HG02981 (cell line): ENCODE data around the gene RREB1.
"Not testable (repeated sequence)": the region's sequence is repeated elsewhere in the genome, so short reads cannot be mapped to it uniquely, and the experiment has no call there.

Experiments
- ATAC-seq: cut with Tn5 transposase; IDR thresholded peaks from one replicate; pipeline ENCODE4 v1.9.1; 2021; ENCODE audit warnings: mild to moderate bottlenecking, moderate library complexity; ENCODE audit not compliant: unreplicated experiment

RREB1 gene

DNA sequence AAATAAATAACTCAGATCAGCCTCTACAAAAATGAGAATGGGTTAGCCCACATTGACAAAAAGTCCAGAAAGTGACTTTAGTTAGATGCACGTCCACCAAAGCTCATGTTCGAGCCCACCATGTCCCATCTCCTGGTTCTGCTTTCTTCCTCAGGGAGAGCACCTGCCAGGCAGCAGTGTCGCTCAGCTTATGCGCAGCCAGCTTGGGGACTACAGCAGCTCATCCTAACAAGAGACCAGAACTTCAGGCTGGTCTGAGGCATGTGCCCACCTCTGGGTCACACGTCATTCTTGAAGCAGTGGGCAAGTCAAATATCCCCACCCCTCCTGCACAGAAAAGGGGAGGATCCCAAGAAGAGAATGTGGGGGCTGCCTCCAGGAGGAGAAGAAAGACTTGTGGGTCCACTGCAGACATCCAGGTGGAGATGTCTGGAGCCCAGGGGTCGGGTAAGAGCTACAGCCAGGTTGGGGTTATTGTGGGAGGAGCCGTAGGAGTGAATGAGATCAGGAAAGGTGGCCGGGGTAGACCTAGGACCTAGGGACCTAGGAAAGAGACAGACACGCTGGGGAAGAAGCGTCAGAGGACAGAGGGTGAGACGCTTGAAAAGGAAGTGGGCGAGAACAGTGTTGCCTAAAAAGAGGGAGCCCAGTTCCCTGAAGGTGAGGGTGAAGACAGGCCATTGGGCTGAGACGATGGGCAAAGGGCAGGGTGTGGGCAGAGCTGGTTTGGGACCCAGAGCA, 152.7 kb downstream of the RREB1 start:
- no peak for ATAC-seq

DNA sequence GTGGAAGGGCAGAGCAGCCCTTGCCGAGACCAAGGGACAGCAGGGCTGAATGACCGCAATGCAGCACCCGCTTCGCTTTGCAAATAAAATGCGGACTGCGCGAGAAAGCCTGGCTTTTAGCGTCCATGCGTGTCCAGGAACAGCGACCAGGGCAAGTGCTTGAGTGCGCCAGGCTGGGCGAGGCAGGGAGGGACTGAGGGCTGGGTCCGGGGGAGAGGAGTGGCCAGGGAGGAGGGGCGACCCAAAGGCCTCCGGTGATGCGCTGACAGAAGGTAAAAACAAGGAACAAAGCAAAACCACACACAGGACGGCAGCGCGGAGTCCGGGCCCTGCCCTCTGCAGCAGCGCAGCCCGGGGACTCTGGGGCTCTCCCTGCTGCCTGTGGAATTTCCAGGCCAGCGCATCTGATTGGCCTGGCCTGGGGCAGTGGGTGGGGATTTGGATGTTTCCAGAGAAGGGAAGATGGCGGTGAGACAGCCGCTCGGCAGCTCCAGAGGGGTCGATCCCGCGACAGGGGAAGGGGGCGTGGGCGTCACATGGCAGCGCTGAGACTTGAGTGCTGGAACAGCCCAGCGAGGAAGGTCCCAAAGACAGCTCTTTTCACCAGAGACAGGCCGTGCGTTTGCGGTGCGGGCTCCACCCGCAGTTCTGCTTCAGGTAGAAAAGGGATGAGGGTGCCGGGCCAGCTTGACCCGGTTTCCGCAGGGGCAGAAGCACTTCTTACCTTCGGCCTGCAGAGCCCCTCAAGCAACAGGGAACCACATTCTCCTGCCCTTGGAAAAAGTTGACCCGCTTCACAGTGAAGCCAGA, 153.5 kb downstream of the RREB1 start:
- peak; percentile 73 for ATAC-seq

DNA sequence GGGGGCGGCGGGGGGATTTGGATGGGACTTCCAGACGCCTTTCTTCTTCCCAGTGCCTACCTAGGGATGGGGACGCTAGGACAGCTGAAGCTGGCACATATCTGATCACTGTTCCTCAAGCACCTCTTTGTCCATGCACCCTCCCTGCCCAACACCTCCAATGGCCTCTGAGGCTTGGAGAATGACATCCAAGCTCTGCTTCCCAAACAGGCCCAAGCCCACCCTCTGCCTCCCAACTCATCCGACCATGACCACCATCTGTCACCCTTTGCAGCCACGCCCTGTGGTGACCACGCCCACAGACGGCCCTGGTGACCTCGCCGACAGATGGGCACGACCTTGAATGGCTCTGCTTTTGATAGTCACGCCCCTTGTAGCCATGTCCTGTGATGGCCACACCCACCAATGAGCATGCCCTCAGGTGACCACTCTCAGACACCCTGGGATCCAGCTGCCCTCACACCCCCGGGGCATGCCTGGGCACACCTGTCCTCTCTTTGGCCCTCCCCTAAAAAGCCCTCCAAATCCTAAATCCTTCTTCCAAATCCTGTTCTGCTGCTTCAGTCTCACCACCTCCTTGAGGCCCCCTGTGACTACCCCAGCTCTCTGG, 154.2 kb downstream of the RREB1 start:
- no peak for ATAC-seq

DNA sequence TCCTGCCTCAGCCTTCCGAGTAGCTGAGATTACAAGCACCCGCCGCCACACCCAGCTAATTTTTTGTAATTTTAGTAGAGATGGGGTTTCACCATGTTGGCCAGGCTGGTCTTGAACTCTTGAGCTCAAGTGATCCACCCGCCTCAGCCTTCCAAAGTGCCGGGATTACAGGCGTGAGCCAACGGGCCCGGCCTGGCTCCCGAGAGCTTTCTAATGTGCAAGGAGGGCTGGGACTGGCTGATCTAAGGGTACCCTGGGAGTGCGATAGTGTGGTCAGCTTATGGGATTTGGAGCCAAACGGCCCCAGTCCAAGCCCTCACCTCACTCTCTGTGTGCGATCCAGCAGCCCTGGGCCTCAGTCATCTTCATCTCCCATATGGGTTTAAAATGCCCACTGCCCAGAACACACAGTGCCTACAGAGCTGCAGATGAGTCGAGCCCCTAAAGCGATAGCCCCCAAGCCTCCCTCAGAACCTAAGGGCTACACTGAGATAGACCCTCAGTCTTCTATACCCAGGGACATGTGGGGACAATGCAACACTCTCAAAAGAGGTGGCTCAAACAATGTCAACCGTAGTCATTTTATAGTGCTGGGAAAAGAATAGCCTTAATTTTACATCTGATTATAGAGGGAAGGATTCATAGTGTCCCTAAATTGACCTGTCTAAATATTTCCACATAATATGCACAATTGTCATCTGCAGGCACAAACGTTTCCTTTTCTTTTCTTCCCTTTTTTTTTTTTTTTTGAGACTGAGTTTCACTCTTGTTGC, 155.2 kb downstream of the RREB1 start:
- no peak for ATAC-seq

DNA sequence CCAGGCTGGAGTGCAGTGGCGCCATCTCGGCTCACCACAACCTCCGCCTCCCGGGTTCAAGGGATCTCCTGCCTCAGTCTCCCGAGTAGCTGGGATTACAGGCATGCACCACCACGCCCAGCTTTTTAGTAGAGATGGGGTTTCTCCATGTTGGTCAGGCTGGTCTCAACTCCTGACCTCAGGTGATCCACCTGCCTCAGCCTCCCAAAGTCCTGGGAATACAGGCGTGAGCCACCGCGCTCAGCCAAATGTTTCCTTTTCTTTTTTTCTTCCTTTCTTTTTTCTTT, 155.7 kb downstream of the RREB1 start:
- not testable (repeated sequence) for ATAC-seq

DNA sequence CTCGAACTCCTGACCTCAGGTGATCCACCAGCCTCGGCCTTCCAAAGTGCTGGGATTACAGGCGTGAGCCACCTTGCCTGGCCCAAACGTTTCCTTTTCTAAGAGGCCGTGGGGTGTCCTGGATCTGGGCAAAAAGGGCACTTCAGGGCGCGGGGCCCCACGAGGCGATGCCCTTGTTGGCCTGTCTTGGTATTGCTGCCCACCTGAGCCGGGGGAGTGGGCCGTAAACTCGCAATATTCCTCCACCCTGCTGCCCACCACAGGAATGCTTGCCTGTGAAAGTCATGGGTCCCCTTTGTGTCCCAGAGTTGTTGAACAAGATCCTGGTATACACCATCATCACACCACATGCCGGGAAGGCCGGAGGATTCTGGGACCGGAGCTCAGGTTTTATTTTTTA, 156.3 kb downstream of the RREB1 start:
- ATAC-seq: no peak

DNA sequence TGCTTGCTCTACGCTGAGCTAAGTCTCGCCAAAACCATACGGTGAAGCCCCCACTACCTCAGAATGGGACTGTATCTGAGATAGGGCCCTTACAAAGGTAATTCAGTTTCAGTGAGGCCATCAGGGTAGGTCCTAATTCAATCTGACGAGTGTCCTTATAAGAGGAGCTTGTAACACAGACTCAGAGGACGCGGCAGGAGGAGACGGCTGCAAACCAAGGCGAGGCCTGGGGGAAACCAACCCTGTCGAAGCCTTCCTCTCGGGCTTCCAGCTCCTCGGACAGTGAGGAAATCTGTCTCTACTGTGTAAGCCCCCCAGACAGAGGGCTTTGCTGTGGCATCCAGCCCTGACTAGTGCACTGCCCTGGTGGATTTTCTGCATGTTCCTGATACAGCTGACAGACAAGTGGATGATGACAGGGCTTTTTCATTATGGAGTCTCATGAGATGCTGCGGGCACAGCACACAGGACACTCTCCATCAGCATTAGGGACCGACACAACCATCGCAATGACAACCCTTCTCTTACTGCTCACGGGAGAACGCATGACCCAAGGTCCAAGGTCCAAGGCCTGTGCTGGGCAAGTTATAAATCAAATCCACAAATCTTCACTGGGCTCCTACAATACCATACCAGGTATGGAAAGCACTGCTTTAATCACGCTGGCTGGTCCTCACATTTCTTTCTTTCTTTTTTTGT, 157.1 kb downstream of the RREB1 start:
- ATAC-seq: no peak

DNA sequence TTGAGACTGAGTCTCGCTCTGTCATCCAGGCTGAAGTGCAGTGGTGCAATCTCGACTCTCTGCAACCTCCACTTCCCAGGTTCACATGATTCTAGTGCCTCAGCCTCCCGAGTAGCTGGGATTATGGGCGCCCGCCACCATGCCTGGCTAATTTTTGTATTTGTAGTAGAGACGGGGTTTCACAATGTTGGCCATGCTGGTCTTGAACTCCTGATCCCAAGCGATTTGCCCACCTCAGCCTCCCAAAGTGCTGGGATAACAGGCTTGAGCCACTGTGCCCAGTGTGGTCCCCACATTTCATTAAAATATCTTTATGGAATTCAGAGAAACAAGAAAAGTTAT, 157.6 kb downstream of the RREB1 start:
- not testable (repeated sequence) for ATAC-seq

DNA sequence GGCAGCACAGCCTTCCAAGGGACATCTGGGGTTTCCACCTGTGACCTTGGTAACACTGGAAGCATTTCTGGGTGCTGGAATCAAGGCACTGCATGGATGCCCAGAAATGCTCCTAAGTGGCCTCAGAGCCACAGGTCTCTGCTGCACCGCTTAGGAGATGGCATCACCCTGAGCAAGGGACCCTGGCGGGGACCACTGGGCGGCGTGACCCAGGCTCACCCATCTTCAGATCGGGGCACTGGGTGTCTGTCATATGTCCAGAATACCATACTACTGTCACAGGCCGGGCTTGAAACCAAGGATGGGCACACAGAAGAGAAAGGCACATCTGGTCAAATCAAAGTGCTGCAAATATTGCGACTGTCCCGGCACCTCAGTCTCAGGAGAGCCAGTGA, 159.3 kb downstream of the RREB1 start:
- ATAC-seq: no peak

DNA sequence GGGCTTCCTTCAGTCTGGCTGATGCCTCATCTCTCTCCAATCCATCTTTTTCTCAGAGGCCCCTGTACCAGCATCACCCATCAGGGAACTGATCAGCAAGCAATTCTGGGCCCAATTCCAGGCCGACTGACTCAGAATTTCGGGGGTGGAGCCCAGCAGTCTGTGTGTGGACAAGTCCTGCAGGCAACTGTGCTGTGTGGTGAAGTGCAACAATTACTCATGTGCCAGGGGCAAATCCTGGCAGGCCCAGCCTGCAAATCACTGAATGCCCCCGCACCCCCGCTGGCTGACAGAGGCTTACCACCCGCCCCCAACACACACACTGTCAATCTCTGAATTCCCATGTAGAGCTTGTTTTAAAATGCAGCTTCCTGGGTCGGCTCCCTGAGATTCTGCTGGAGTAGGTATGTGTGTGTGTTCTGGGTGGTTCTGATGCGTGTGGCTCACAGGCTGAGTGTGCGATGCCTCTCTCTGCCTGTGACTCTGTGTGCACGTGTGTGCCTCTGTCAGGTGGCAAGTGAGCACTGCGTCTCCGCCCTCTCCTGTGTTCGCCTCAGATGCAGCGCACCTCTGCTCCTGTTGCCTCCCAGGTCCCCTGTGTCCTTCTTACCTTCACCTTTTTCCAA, 159.8 kb downstream of the RREB1 start:
- no peak for ATAC-seq

DNA sequence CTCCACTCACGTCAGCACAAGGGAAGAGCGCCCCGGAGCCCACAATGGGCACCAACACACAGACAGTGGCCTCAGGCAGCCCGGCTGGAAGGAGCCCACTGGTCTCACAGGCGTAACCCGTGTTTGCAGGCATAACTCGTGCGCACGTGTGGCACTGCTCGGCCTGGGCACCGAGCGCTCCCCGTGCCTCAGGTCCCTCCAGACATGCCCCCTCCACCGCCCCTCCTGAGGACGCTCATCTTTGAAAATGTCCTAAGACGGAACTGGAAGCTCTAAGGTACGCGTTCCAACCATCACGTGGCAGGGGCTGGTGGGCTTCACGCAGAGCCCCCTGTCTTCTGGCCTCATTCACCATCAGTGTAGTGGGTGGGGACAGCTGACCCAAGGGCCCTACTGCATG, 160.6 kb downstream of the RREB1 start:
- ATAC-seq: no peak

DNA sequence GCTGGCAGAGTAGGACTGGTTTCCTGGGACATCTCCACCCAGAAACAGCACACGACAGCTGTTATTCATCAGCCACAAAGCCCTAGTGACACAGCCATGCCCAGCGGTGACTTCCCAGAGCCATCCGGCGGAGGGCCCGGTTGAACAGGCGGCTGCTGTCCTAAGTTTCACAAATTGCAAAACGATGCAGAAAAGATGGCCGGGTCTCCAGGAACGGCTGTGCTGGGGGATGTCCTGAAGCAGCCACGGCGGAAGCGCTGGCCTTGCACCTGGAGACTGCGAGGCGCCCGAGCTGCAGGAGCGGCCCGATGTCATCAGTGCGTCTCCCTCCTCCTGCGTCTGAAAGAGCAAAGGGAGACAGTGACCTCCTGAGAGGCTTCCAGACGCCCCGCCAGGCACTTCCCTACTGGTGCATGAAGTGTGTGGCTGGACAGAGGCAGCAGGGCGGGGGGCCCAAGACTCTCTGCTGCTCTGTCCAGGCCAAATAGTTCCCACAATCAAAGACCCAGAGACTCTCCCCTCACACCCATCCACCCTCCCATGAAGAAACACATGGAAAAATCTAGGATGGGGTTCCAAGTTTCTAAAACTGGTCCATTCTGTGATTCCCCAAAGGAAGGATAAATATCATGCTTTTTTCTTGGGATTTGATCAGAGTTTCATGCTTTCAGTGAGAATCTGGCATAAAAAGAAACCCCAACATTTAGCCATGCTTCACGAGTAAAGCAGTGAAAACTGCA, 161.2 kb downstream of the RREB1 start:
- ATAC-seq: no peak

DNA sequence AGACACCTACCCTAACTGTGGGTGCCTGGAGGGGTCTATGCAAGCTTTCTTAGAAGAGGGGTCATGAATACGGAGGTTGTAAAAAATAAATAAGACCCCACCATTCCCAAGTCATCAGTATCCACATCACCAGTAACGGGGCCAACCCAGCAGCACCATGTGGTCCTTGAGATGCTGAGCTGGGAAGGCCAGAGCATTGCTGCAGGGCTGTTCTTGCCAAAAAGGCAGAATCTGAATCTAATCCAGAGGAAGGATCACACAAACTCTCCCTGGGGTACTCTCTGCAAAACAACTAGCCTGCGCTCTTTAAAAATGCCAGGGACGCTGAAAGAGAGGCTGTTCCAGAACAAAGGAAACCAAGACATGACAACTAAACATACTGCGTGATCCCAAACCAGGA, 162.1 kb downstream of the RREB1 start:
- ATAC-seq: no peak

DNA sequence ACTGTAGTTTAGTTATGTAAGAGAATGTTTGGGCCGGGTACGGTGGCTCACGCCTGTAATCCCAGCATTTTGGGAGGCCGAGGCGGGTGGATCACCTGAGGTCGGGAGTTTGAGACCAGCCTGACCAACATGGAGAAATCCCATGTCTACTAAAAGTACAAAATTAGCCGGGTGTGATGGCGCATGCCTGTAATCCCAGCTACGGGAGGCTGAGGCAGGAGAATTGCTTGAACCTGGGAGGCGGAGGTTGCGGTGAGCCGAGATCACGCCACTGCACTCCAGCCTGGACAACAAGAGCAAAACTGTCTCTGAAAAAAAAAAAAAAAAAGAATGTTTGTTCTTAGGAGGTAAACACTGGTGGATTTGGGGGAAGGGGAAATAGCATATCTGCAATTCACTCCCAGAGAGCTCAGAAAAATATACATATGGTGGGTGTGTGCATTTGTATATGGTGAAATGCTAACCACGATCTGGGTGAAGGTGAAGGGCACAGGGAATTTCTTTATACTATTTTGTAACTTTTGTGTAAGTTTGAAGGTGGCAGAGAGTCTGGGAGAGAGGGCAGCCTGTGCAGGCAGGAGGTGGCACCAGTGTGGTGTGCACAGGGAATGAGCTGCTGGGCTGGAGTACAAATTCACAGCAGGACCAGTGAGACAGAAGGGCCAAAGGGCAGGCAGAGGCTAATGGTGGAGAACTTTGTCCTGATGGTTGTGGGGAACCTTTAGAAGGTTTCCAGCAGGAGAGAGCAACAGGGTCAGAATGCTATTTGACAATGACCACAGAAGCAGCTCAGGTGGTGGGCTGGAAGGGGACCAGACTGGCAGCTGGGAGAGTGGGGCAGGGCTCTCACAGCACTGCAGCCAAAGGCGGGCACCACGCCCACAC, 162.8 kb downstream of the RREB1 start:
- no peak for ATAC-seq

DNA sequence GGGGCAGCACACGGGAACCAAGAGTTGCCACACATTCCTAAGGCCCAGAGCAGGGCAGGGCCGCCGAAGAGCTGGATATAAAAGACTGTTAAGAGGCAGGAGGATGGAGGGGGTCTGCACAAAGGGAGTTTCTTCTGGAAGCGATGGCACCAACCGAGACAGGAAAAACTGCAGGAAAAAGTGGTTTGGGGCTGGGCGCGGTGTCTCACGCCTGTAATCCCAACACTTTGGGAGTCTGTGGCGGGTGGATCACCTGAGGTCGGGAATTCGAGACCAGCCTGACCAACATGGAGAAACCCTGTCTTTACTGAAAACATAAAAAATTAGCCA, 163.4 kb downstream of the RREB1 start:
- ATAC-seq: no peak

DNA sequence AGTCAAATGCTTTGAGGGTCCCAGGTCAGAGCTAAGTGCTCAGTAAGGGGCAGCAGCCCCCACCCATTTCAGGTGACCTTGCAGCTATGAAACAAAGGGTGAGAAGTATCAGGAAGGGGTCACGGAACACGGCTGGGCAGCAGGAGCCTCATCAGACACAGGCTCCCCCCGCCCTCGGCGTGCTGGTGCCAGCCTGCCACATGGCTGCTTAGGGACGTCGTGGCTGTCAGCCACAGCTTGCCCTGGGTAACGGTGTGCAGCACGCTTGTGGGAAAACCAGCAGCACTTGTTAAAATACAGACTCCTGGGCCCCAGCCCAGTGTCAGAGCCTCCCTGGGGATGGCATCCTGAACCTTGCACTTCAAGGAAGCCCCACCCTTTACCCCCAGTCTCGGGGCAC, 165.9 kb downstream of the RREB1 start:
- no peak for ATAC-seq

DNA sequence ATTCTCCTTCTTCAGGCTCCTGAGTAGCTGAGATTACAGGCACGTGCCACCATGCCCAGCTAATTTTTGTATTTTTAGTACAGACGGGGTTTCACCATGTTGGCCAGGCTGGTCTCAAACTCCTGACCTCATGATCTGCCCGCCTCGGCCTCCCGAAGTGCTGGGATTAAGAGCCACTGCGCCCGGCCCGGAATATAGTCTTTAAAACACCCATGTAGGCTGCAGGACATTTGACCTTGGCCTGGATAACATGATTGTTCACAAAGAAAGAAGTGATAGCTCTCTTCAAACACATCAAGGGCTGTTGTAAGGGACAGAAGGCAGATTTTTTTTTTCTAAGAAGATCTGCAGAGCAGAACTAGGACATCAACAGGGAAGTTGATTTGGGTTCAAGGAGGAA, 166.8 kb downstream of the RREB1 start:
- ATAC-seq: not testable (repeated sequence)

DNA sequence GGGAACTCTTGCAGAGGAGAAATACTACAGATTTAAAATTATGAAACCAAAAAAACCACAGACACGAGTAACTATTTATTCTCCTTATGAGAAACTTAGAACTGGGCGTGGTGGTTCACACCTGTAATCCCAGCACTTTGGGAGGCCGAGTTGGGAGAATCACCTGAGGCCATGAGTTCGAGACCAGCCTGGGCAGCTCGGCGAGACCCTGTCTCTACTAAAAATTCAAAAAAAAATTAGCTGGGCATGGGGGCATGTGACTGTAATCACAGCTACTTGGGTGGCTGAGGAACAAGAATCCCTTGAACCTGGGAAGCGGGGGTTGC, 168.4 kb downstream of the RREB1 start:
- no peak for ATAC-seq
